ENCODE data around the gene NR2F1.

The NR2F1 gene

DNA sequence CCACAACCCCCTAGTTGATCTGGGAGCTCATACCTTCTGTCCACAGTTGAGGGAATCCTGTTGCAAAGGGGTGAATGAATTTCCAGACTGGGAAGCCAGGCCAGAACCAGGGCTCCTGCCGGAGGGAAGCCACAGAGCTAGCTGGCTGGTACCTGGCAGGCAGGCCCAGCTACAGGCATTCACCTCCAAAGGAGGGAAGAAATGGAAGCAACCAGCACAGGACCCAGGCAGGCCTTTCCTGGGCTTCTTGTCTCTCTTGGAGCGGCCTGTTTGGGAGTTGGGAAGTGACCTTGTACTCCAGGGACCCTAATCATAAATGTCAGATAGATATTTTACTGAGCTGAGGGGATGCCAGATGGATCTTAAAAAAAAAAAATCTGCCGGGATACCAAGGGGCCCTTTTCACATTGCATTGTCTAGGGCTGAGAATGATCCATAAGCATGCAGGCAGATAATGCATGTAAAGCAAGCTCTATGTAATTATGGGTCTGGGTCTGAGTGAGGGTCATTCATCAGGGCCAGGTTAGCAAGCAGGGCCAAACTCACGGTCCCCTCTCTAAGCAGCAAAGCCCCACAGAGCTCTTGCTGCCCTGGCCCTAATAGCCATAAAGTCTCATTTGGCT is 8.4 kb downstream of the NR2F1 start:
- no peak for DNase-seq (ENCODE audit: low read depth in 2 of 2)

DNA sequence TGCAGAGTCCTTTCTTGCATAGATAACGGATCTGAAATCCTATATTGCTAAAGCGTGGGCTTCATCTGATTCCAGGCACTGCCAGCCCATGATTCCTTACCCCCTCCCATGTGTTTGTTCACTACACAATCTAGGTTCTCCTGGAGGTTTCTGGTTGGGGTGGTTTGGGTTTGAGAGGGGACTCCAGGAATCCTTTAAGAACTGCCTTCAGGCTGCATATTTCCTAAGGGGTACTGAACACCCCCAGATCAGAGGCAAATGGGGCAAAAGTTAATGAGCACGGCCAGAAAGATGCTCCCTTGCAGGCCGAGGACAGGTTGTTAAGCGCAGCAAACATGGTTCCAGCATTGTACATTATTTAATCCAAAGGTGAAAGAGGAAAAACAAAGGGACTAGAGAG is 9.9 kb downstream of the NR2F1 start:
- DNase-seq (ENCODE audit: low read depth in 2 of 2), result no peak

- no peak for DNase-seq (ENCODE audit: low read depth in 2 of 2)
These were observed 10.6 kb downstream of the NR2F1 start for GRCh38 chr5:93593476-93594131.

DNA sequence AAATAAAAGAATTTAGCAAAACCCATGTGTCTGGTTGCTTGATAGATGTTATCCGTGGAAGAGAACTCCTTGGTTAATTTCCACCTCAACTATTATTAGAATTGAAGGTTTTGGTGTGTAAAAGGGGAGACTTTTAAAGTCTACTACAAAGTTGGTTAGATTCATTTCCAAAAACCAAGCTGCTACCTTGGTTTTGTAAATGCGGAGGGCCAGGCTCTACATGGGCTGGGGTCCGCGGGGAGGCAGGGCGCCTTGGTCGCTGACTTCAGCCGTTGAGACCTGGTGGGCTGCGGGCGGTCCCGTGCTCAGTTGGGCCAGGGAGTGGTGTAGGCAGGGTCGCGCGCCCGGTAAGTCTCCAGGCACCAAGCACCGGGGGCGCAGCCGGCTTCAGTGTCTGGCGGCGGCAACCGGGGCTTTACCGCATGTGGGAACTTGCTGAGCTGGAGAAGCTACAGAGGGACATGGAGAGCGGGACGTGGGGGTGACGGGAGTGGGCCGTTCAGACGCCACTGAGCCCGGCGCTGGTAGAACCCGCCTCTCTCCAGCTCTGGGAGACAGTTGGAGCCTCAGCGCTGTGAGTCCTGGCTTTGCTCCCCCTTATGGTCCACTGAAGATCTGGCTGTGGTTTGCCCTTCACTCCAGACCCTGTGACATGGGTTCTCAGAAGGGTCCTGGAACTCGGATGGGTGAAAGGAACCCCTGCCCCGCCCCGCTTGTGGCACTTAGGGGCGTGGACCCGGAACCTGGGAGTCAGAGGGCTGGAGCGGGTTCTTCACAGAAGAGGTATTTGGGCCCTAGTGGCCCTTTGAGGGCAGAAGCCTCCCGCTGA is 11.8 kb downstream of the NR2F1 start:
- no peak for DNase-seq (ENCODE audit: low read depth in 2 of 2)

- DNase-seq (ENCODE audit: low read depth in 2 of 2), result no peak
These were observed 12.6 kb downstream of the NR2F1 start for GRCh38 chr5:93595420-93596147.

GRCh38 chr5:93596310-93596675 is 13.3 kb downstream of the NR2F1 start:
- DNase-seq (ENCODE audit: low read depth in 2 of 2), result no peak

GRCh38 chr5:93596676-93597490 is 13.9 kb downstream of the NR2F1 start:
- DNase-seq (ENCODE audit: low read depth in 2 of 2), result no peak

- DNase-seq (ENCODE audit: low read depth in 2 of 2), result no peak
These were observed 15.3 kb downstream of the NR2F1 start for GRCh38 chr5:93598091-93599000.

DNA sequence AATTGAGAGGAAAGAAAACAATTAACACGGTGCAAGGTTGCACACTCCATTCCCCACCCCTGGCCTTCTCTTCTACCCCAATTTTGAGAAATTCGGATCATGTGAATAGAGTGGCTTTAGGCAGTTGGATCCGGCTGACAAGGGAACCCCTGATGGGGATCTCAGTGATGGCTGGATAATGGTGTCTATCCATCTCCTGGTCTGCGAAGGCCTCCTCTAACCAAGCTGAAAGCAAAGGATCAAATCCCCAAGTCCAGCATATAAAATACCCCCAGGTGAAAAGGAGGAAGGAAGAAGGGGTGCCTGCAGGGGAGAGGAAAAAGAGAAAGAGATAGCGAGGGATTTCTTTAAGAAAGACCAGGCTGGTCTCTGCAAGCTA is 16.0 kb downstream of the NR2F1 start:
- DNase-seq (ENCODE audit: low read depth in 2 of 2), result no peak

- DNase-seq (ENCODE audit: low read depth in 2 of 2), result no peak
These were observed 16.5 kb downstream of the NR2F1 start for GRCh38 chr5:93599399-93600120.

GRCh38 chr5:93600409-93601070 is 17.5 kb downstream of the NR2F1 start:
- no peak for DNase-seq (ENCODE audit: low read depth in 2 of 2)

DNA sequence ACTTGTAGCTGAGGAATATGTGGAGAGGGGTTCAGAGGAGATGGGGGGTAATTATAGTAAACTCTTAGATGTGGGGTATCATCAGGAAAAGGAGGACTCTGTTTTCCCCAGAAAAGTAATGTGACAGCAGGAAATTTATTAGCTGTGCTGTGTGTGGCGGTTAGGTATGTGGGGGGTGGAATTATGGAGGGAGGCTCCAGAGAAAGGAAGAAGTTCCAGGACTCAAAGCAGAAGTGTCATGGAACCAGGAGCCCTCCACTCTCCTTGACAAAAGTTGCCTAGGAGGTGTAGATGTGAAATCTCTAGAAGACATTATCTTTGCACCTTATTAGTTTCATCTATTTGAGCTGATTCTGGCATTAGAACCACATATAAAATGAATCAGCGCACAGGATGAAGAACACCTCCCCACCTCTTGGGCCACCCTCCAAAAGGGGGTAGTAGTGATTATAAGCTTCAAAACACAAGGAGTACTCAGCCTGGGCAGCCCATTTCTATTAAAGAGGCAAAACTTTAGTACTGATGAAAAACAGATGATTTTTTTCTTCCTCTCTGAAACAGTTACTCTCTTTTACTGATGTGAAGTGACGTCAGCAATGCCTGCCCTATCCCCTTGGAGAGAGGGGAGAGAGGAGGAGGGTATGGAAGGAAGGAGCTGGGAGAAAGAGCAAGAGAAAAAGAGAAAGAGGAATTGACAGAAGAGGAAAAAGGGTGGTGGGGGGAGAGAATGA is 18.2 kb downstream of the NR2F1 start:
- DNase-seq (ENCODE audit: low read depth in 2 of 2), result no peak

DNA sequence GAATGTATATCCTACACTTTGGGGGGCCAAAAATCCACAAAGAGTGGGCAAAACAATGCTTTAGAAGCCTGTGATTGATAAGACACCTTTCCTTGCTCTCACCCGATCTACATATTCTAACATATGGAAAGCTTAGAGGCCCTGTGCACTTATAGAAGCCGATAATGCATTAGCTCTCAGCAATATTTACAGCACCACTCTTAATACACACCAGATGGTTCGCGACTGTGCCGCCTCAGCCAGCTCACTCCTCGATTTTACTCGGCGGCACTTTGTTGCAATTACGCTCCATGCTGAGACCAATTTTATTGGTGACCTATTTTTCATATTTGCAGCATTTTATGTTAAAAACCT is 18.8 kb downstream of the NR2F1 start:
- DNase-seq (ENCODE audit: low read depth in 2 of 2), result no peak

DNA sequence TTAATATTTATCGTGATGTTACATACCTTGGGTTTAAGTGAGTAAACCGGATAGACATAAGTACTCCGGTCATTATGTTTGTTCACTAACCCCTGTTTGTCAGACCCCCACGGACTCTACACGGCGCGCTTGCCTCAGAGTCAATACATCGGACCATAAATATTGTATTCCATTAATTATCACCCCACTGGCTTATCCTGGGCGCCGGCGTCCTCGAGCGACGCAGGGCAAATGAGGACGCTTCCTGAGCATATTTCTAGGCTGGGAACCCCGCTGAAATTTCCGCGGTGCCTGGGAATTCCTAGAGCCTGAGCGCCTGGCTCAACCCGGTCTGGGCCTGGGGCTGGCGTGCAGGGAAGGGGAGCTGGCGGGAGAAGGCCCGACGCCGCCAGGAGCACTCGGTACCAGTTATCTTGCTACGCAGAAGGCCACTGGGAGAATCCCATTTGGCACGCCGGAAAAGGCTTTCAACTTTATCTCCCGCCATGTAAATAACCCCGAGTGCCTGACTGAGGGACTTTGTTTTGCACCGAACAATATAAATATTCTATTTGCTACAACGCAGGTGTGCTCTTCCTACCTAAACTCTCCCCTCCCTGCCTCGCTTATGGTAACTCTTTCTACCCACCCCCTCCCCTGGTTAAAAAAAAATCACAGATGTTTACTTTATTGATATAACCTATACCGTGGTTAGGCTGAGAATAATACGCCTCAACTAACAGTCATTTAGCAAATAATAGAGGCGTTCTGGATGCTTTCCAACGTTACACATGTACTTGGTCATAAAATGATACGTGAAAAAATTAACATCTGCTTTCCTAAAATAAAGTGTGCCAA is 19.4 kb downstream of the NR2F1 start:
- DNase-seq (ENCODE audit: low read depth in 2 of 2), result no peak

DNA sequence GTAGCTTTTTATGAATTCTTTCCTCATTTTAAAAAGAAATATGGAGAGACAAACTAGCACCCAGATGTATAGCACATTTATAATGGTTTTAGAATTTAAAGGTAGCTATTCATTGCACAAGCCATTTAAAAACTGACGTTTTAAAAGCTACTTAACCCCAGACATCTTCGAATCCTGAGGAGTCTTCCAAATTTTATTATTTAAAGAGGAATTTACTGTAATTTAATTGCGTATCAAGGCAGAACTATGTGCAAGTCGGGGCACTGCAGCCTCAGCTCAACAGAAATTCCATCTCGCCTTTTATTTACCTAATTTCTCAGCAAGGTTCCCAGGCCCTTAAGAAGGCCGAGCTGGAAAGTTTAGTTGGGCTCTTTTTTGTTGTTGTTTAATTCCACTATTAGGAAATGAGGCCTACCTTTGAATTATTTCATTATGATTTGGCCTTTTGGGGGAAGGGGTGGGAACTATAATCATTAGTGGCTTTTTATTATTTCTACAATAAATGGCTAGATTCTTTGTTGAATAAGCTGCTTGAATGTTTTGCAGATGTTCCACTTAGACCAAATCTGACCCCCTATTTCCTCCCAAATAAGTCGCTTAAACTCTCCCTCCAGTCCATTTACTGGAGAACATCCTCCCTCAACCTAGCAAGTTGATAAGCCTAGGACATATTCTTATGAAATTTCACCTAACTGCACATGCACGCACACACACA is 20.2 kb downstream of the NR2F1 start:
- no peak for DNase-seq (ENCODE audit: low read depth in 2 of 2)

- no peak for DNase-seq (ENCODE audit: low read depth in 2 of 2)
These were observed 21.0 kb downstream of the NR2F1 start for GRCh38 chr5:93603793-93604643.
